Caco-2 (cell line): ENCODE data around the gene ACKR2. TPM values are rescaled to one million over a fixed set of nuclear protein-coding genes. Genes with fewer than 3 reads are reported as not detected.

Experiments used
- BruUV-seq: library from RNA; stranded (reverse); fragments of 400-500 nt; replicated peaks from 2 replicates; lab custom pipeline; 2021; lab: Mats Ljungman, UMichigan
- CTCF ChIA-PET: fragments of 300-600 bp; sonication (Branson Sonifier 250); formaldehyde crosslinking; loops from one replicate; lab custom pipeline; 2022; ENCODE audit warnings: antibody characterized with exemption; lab: Charles Lee
- POLR2A ChIA-PET: fragments of 300-600 bp; sonication (Branson Sonifier 250); formaldehyde crosslinking; loops from one replicate; lab custom pipeline; 2022; ENCODE audit warnings: antibody characterized with exemption; lab: Charles Lee
- DNase-seq, 2 experiments: peaks; one replicate each; pipeline versions ENCODE4 v3.0.0 to v3.0.0-alpha.2; 2020 to 2022
- H3K27me3 ChIP-seq: replicated peaks from 2 replicates; pipeline ENCODE4 v1.6.0; 2011; ENCODE audit warnings: low read length; ENCODE audit not compliant: control insufficient read depth, insufficient read depth
- H3K36me3 ChIP-seq: 2 replicates; pipeline ENCODE4 v1.5.1; 2011; ENCODE audit warnings: low read length; ENCODE audit not compliant: control insufficient read depth, insufficient read depth
- H3K4me1 ChIP-seq: fragments of 250-450 bp; sonication (Bioruptor Pico); 2 replicates; pipeline ENCODE4 v1.5.1; 2020; ENCODE audit warnings: mild to moderate bottlenecking
- H3K4me3 ChIP-seq: 2 replicates; pipeline ENCODE4 v1.5.1; 2011; ENCODE audit warnings: low read depth, mild to moderate bottlenecking, control low read depth, low read length
- H3K9me3 ChIP-seq: fragments of 250-450 bp; sonication (Bioruptor Pico); 2 replicates; pipeline ENCODE4 v1.5.1; 2020; ENCODE audit warnings: mild to moderate bottlenecking, moderate library complexity
- H3K27ac Mint-ChIP-seq: one replicate; pipeline ENCODE4 v1.8.0; 2022; ENCODE audit warnings: mixed read lengths; ENCODE audit not compliant: unreplicated experiment
- H3K27me3 Mint-ChIP-seq: one replicate; pipeline ENCODE4 v1.8.0; 2022; ENCODE audit warnings: mixed read lengths; ENCODE audit not compliant: insufficient read depth, unreplicated experiment
- H3K36me3 Mint-ChIP-seq: one replicate; pipeline ENCODE4 v1.8.0; 2022; ENCODE audit warnings: mild to moderate bottlenecking, mixed read lengths; ENCODE audit not compliant: insufficient read depth, unreplicated experiment
- H3K4me1 Mint-ChIP-seq: one replicate; pipeline ENCODE4 v1.8.0; 2022; ENCODE audit warnings: low read depth, mixed read lengths; ENCODE audit not compliant: unreplicated experiment
- H3K4me3 Mint-ChIP-seq: one replicate; pipeline ENCODE4 v1.8.0; 2022; ENCODE audit warnings: mild to moderate bottlenecking, moderate library complexity, mixed read lengths; ENCODE audit not compliant: unreplicated experiment
- H3K9me3 Mint-ChIP-seq: one replicate; pipeline ENCODE4 v1.8.0; 2022; ENCODE audit warnings: mixed read lengths; ENCODE audit not compliant: unreplicated experiment
- CTCF ChIP-seq, 2 experiments: fragments of 200-600 bp in 1 of 2; IDR thresholded peaks; 1 replicate in 1 of 2; 2 replicates in 1 of 2; pipeline versions ENCODE4 v1.5.1 to v1.8.0; 2011 to 2022; ENCODE audit warnings: antibody characterized with exemption in 1 of 2, control low read depth in 1 of 2, inconsistent platforms in 1 of 2, low read depth in 1 of 2, low read length in 1 of 2, mild to moderate bottlenecking in 1 of 2, moderate library complexity in 1 of 2; ENCODE audit not compliant: insufficient read depth in 1 of 2, severe bottlenecking in 1 of 2, unreplicated experiment in 1 of 2
- intact Hi-C: fragments of 100-400 bp; cut with micrococcal nuclease; formaldehyde crosslinking; loops from one replicate; pipeline ENCODE4 v1.10.0; 2022; ENCODE audit not compliant: unreplicated experiment
- total RNA-seq: library from RNA; stranded (reverse); gene quantifications from 2 replicates; pipeline ENCODE4 v1.2.3, GENCODE V29; 2022

Gene ACKR2
- total RNA-seq, 1 experiment from 2014 or later = 3.5 TPM

DNA sequence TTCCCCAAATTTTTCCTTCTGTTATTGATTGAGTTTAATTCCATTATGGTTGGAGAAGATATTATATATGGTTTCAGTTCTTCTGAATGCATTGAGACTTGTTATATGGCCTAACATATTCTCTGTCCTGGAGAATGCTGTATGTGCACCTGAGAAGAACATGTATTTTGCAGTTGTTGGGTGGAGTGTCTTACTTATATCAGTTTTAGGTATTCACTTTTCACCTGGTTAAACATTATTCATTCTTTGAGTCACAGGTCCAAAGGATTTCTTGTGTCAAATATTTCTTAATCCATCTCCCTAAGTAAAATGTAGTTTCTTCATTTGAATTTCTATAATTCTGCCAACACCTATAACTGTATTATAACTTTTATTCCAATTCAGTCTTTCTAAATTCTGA, 17.8 kb downstream of the ACKR2 start:
- intact Hi-C loops = no loop called here
- no peak for DNase-seq
- TF ChIP-seq CTCF (IDR thresholded peaks at IDR 0.05; ENCODE audit: insufficient read depth in 1 of 2, low read depth in 1 of 2, low read length in 1 of 2, severe bottlenecking in 1 of 2, unreplicated experiment in 1 of 2) = no peak
- Histone ChIP-seq H3K4me3 (no peak overlapping the region), H3K9me3 (no peaks in the 10 kb centered on the region), H3K27me3 (no peaks in the 10 kb centered on the region), H3K4me1 (peaks cover 42% of the 10 kb centered on the region), H3K36me3 (no peaks in the 10 kb centered on the region)
- Mint-ChIP-seq H3K4me3 (no peak overlapping the region), H3K27ac (no peak overlapping the region), H3K36me3 (peaks cover 6% of the 10 kb centered on the region), H3K27me3 (no peaks in the 10 kb centered on the region), H3K9me3 (no peaks in the 10 kb centered on the region), H3K4me1 (peaks cover 45% of the 10 kb centered on the region)
- no TSS peak for BruUV-seq
- ChIA-PET CTCF (no interaction called here), POLR2A (no interaction called here)

GRCh38 chr3:42827654-42828053, 18.4 kb downstream of the ACKR2 start:
- no peak for TF ChIP-seq CTCF (IDR thresholded peaks at IDR 0.05; ENCODE audit: insufficient read depth in 1 of 2, low read depth in 1 of 2, low read length in 1 of 2, severe bottlenecking in 1 of 2, unreplicated experiment in 1 of 2)
- Mint-ChIP-seq H3K4me3 (no peak overlapping the region), H3K27ac (no peak overlapping the region), H3K4me1 (peaks cover 43% of the 10 kb centered on the region), H3K36me3 (peaks cover 6% of the 10 kb centered on the region), H3K27me3 (no peaks in the 10 kb centered on the region), H3K9me3 (no peaks in the 10 kb centered on the region)
- ChIA-PET CTCF (no interaction called here), POLR2A (no interaction called here)
- Histone ChIP-seq H3K4me3 (no peak overlapping the region), H3K27me3 (no peaks in the 10 kb centered on the region), H3K36me3 (no peaks in the 10 kb centered on the region), H3K9me3 (no peaks in the 10 kb centered on the region), H3K4me1 (peaks cover 42% of the 10 kb centered on the region)
- DNase-seq = no peak
- no TSS peak for BruUV-seq
- intact Hi-C loops = no loop called here

DNA sequence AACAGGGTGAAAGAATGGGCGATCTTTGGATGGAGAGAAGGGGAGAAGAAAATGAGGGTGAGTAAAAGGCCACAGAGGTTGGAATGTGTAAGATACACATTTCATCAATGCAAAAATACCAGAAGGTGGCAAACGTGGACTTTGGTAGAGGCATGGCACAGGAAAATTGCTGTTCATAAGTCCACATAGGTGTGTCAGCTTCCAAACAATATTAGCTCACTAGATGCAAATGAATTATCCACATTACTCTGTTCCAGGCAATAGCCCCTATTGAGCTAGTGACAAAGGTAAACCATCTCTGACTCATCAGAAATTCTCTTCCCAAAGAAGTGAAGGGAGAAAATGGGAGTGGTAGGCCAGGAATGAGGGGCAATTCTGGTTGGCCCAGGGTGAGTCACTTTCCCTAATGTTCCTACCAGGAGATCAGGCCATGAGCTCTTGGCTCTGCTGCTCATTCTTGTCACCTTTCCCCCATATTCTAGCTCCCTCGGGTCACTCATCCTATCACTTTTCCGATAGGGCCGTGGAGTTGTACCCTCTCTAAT, 19.9 kb downstream of the ACKR2 start:
- peak; percentile 39 to 69 for DNase-seq
- Mint-ChIP-seq H3K27ac (peak overlapping the region; percentile 32), H3K9me3 (no peaks in the 10 kb centered on the region), H3K36me3 (peaks cover 6% of the 10 kb centered on the region), H3K4me1 (peaks cover 33% of the 10 kb centered on the region), H3K4me3 (no peak overlapping the region), H3K27me3 (no peaks in the 10 kb centered on the region)
- H3K4me3 ChIP-seq = no peak overlapping the region
- no peaks in the 10 kb centered on the region for H3K36me3 ChIP-seq
- no TSS peak for BruUV-seq
- no peaks in the 10 kb centered on the region for H3K9me3 ChIP-seq
- TF ChIP-seq CTCF (IDR thresholded peaks at IDR 0.05; ENCODE audit: insufficient read depth in 1 of 2, low read depth in 1 of 2, low read length in 1 of 2, severe bottlenecking in 1 of 2, unreplicated experiment in 1 of 2) = no peak
- H3K4me1 ChIP-seq = peaks cover 36% of the 10 kb centered on the region
- ChIA-PET POLR2A (interaction anchor here (0.6 to 1.2 kb wide), 2 partner anchors 9 to 25 kb away, joined by 4 to 8 read pairs; partner anchors contain the start of gene HIGD1A), CTCF (interaction anchor here (0.6 to 1.0 kb wide), 5 partner anchors 10 to 118 kb away, joined by 3 to 4 read pairs (median 4); no protein-coding TSS in a partner anchor)
- intact Hi-C loops = loop anchor here (1.0 kb wide), 1 partner anchor 18 kb away; no protein-coding TSS in a partner anchor
- H3K27me3 ChIP-seq = no peaks in the 10 kb centered on the region
